ENCODE results near the gene MRPS9.

The MRPS9 gene

DNA sequence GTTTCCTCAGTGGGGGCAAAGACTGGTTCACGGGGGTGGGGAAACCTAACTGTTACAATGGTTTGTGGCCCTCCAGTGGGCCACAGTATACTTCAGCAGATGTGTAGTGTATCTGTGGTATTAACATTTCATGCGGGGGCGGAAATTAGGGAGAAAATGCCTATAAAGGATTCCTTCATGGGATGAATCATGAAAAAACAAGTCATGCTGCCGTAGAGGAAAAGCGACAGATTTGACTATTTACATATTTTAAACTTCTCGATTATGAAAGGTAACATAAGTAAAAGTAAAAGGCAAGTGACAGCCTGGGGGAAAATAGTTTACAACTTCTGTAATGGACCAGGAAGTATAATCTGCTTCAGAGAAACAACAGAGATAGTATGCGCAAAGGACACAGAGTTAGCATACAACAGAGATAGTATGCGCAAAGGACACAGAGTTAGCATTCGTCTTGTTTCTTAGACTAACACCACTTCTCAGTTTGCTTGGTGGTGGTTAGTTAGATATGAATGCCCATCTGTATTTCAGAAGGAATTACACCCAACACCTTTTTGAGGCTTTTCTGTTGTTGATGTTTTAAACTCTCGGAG is 41.1 kb downstream of the MRPS9 start:
- Mint-ChIP-seq H3K4me1 (peaks cover 39% of the 10 kb centered on the region), H3K9me3 (no peaks in the 10 kb centered on the region), H3K27me3 (ENCODE audit: low read depth, poor library complexity) (peaks cover 3% of the 10 kb centered on the region), H3K4me3 (no peak overlapping the region), H3K36me3 (ENCODE audit: low read depth) (peaks cover 49% of the 10 kb centered on the region), H3K27ac (peak overlapping the region; percentile 68)
- TF ChIP-seq CTCF (IDR thresholded peaks at IDR 0.05) = no peak
- DNase-seq = no peak

- TF ChIP-seq CTCF (IDR thresholded peaks at IDR 0.05) = no peak
- DNase-seq = no peak
- peaks cover 36% of the 10 kb centered on the region for H3K36me3 Mint-ChIP-seq (ENCODE audit: low read depth)
- no peak overlapping the region for H3K27ac Mint-ChIP-seq
- peaks cover 39% of the 10 kb centered on the region for H3K4me1 Mint-ChIP-seq
- H3K9me3 Mint-ChIP-seq = no peaks in the 10 kb centered on the region
- H3K27me3 Mint-ChIP-seq (ENCODE audit: low read depth, poor library complexity) = peaks cover 3% of the 10 kb centered on the region
- H3K4me3 Mint-ChIP-seq = no peak overlapping the region
These were observed 42.6 kb downstream of the MRPS9 start for GRCh38 chr2:105080461-105080860.

- Mint-ChIP-seq H3K9me3 (no peaks in the 10 kb centered on the region), H3K4me1 (peaks cover 39% of the 10 kb centered on the region)
These were observed 43.2 kb downstream of the MRPS9 start for GRCh38 chr2:105081006-105081601.

GRCh38 chr2:105082107-105082506 is 44.2 kb downstream of the MRPS9 start:
- Mint-ChIP-seq H3K4me3 (no peak overlapping the region), H3K27me3 (ENCODE audit: low read depth, poor library complexity) (peaks cover 1% of the 10 kb centered on the region)

More at GRCh38 chr2:105081006-105081601, 43.2 kb downstream of the MRPS9 start:
- Mint-ChIP-seq H3K27me3 (ENCODE audit: low read depth, poor library complexity) (peaks cover 3% of the 10 kb centered on the region), H3K4me3 (peak overlapping the region; percentile 33), H3K36me3 (ENCODE audit: low read depth) (peaks cover 32% of the 10 kb centered on the region), H3K27ac (peak overlapping the region; percentile 36)
- peak; percentile 27 for DNase-seq
- TF ChIP-seq CTCF (IDR thresholded peaks at IDR 0.05) = no peak

GRCh38 chr2:105085525-105085924 is 47.7 kb downstream of the MRPS9 start:
- Mint-ChIP-seq H3K36me3 (ENCODE audit: low read depth) (peaks cover 14% of the 10 kb centered on the region), H3K27ac (no peak overlapping the region), H3K9me3 (no peaks in the 10 kb centered on the region), H3K27me3 (ENCODE audit: low read depth, poor library complexity) (no peaks in the 10 kb centered on the region), H3K4me1 (peaks cover 31% of the 10 kb centered on the region), H3K4me3 (no peak overlapping the region)
- no peak for DNase-seq
- no peak for TF ChIP-seq CTCF (IDR thresholded peaks at IDR 0.05)

More at GRCh38 chr2:105082107-105082506, 44.2 kb downstream of the MRPS9 start:
- DNase-seq = no peak
- H3K36me3 Mint-ChIP-seq (ENCODE audit: low read depth) = peaks cover 24% of the 10 kb centered on the region
- H3K27ac Mint-ChIP-seq = no peak overlapping the region
- H3K4me1 Mint-ChIP-seq = peaks cover 39% of the 10 kb centered on the region
- no peak for TF ChIP-seq CTCF (IDR thresholded peaks at IDR 0.05)
- no peaks in the 10 kb centered on the region for H3K9me3 Mint-ChIP-seq

GRCh38 chr2:105087273-105087672 is 49.4 kb downstream of the MRPS9 start:
- Mint-ChIP-seq H3K27me3 (ENCODE audit: low read depth, poor library complexity) (no peaks in the 10 kb centered on the region), H3K27ac (no peak overlapping the region), H3K9me3 (no peaks in the 10 kb centered on the region), H3K4me3 (no peak overlapping the region), H3K4me1 (peaks cover 14% of the 10 kb centered on the region), H3K36me3 (ENCODE audit: low read depth) (peaks cover 7% of the 10 kb centered on the region)
- no peak for TF ChIP-seq CTCF (IDR thresholded peaks at IDR 0.05)
- DNase-seq = no peak

All from nephron progenitor cell (in vitro differentiated cells).